ENCODE results near the gene SRRM1.

The SRRM1 gene

GRCh38 chr1:24708938-24709337 is 65.8 kb downstream of the SRRM1 start:
- TF ChIP-seq, protein P1, sequence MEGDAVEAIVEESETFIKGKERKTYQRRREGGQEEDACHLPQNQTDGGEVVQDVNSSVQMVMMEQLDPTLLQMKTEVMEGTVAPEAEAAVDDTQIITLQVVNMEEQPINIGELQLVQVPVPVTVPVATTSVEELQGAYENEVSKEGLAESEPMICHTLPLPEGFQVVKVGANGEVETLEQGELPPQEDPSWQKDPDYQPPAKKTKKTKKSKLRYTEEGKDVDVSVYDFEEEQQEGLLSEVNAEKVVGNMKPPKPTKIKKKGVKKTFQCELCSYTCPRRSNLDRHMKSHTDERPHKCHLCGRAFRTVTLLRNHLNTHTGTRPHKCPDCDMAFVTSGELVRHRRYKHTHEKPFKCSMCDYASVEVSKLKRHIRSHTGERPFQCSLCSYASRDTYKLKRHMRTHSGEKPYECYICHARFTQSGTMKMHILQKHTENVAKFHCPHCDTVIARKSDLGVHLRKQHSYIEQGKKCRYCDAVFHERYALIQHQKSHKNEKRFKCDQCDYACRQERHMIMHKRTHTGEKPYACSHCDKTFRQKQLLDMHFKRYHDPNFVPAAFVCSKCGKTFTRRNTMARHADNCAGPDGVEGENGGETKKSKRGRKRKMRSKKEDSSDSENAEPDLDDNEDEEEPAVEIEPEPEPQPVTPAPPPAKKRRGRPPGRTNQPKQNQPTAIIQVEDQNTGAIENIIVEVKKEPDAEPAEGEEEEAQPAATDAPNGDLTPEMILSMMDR (IDR thresholded peaks at IDR 0.05; ENCODE audit: borderline replicate concordance, control extremely low read depth, extremely low read depth, insufficient read depth, missing control alignments), result no peak
- DNase-seq (ENCODE audit: low spot score), result no peak
- in situ Hi-C loops (cut with MboI; ENCODE audit: low sequenced_read_pairs, unreplicated experiment), result no loop called here

DNA sequence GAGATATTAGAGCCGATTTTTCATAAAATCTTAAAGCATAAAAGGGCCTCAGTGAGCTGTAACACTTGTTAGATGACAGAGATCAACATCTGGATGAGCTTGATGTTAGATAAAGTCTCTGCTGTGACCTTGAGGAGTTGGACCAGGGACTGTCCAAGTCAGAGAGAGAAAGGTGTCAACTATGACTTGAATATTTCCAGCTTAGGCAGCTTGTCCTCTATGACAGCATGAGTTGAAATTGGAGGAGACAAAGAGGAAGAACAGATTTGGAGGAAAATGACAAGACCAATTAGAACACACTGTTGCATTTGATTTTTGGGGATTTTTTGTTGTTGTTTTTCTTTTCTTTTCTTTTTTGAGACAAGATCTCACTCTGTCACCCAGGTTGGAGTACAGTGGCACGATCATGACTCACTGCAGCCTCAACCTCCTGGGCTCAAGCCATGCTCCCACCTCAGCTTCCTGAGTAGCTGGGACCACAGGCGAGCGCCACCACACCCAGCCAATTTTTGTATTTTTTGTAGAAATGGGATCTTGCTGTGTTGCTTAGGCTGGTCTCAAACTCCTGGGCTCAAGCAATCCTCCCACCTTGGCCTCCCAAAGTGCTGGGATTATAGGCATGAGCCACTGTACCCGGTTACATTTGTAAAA is 66.8 kb downstream of the SRRM1 start:
- TF ChIP-seq, protein P1 (IDR thresholded peaks at IDR 0.05; ENCODE audit: borderline replicate concordance, control extremely low read depth, extremely low read depth, insufficient read depth, missing control alignments), result no peak
- in situ Hi-C loops (cut with MboI; ENCODE audit: low sequenced_read_pairs, unreplicated experiment), result no loop called here
- no peak for DNase-seq (ENCODE audit: low spot score)

DNA sequence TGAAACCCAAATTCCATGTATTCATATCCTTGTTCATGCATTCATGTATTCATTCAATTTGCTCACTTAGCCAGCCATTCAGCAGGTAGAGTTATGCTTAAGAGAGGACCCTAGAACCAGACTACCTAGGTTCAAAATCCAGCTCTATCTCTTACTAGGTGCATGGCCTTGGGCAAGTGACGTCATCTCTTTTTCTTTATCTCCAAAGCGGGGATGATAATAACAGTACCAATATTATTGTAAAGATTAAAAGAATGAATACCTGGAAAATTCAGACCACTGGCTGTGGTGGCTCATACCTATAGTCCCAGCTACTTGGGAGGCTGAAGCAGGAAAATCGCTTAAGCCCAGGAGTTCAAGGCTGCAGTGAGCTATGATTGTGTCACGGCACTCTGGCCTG is 68.2 kb downstream of the SRRM1 start:
- in situ Hi-C loops (cut with MboI; ENCODE audit: low sequenced_read_pairs, unreplicated experiment), result no loop called here
- TF ChIP-seq, protein P1 (IDR thresholded peaks at IDR 0.05; ENCODE audit: borderline replicate concordance, control extremely low read depth, extremely low read depth, insufficient read depth, missing control alignments), result no peak
- no peak for DNase-seq (ENCODE audit: low spot score)

- no peak for DNase-seq (ENCODE audit: low spot score)
- in situ Hi-C loops (cut with MboI; ENCODE audit: low sequenced_read_pairs, unreplicated experiment), result no loop called here
- TF ChIP-seq, protein P1 (IDR thresholded peaks at IDR 0.05; ENCODE audit: borderline replicate concordance, control extremely low read depth, extremely low read depth, insufficient read depth, missing control alignments), result no peak
Measured at GRCh38 chr1:24713176-24713575, 70.1 kb downstream of the SRRM1 start.

- TF ChIP-seq, protein P1 (IDR thresholded peaks at IDR 0.05; ENCODE audit: borderline replicate concordance, control extremely low read depth, extremely low read depth, insufficient read depth, missing control alignments), result no peak
- in situ Hi-C loops (cut with MboI; ENCODE audit: low sequenced_read_pairs, unreplicated experiment), result no loop called here
- no peak for DNase-seq (ENCODE audit: low spot score)
Measured at GRCh38 chr1:24713736-24714135, 70.6 kb downstream of the SRRM1 start.

- TF ChIP-seq, protein P1 (IDR thresholded peaks at IDR 0.05; ENCODE audit: borderline replicate concordance, control extremely low read depth, extremely low read depth, insufficient read depth, missing control alignments), result no peak
- DNase-seq (ENCODE audit: low spot score), result no peak
- in situ Hi-C loops (cut with MboI; ENCODE audit: low sequenced_read_pairs, unreplicated experiment), result no loop called here
Measured at GRCh38 chr1:24714859-24715520, 71.9 kb downstream of the SRRM1 start.

Measured in GM13976 (cell line).